Liver (tissue), 9 donors: ENCODE measurements around the gene SASH1. TPM values are rescaled to one million over a fixed set of nuclear protein-coding genes. Genes with fewer than 3 reads are reported as not detected.

Source experiments
- DNase-seq: peaks from one replicate; pipeline ENCODE4 v3.0.0-alpha.2; 2017; ENCODE audit warnings: low spot score
- H3K27ac ChIP-seq, 2 donors: one replicate each; pipeline ENCODE4 v1.7.0; 2013; ENCODE audit warnings: inconsistent platforms in 2 of 2, low read length in 2 of 2, control low read depth in 1 of 2, low read depth in 1 of 2, mild to moderate bottlenecking in 1 of 2
- H3K27me3 ChIP-seq, 4 donors: one replicate each; pipeline versions ENCODE4 v1.6.1 to v1.7.0; 2013; ENCODE audit warnings: low read length in 3 of 4, inconsistent platforms in 1 of 4, mild to moderate bottlenecking in 1 of 4, moderate library complexity in 1 of 4; ENCODE audit not compliant: control insufficient read depth in 4 of 4, insufficient read depth in 4 of 4
- H3K36me3 ChIP-seq, 4 donors: one replicate each; pipeline versions ENCODE4 v1.6.1 to v1.7.0; 2013; ENCODE audit warnings: low read length in 3 of 4, mild to moderate bottlenecking in 3 of 4, low read depth in 1 of 4, moderate library complexity in 1 of 4; ENCODE audit not compliant: control insufficient read depth in 4 of 4, insufficient read depth in 3 of 4
- H3K4me1 ChIP-seq, 4 donors: one replicate each; pipeline versions ENCODE4 v1.6.1 to v1.7.0; 2013; ENCODE audit warnings: low read length in 3 of 4, mild to moderate bottlenecking in 3 of 4, moderate library complexity in 1 of 4; ENCODE audit not compliant: control insufficient read depth in 4 of 4, insufficient read depth in 4 of 4
- H3K4me3 ChIP-seq, 3 donors: one replicate each; pipeline versions ENCODE4 v1.6.1 to v1.7.0; 2013; ENCODE audit warnings: low read length in 3 of 3, control low read depth in 1 of 3, low read depth in 1 of 3, mild to moderate bottlenecking in 1 of 3
- H3K9ac ChIP-seq, 2 donors: one replicate each; pipeline ENCODE4 v1.7.0; 2013; ENCODE audit warnings: low read length in 2 of 2, mild to moderate bottlenecking in 2 of 2, moderate library complexity in 2 of 2, control low read depth in 1 of 2, low read depth in 1 of 2
- H3K9me3 ChIP-seq, 4 donors: one replicate each; pipeline versions ENCODE4 v1.6.1 to v1.7.0; 2013; ENCODE audit warnings: low read length in 3 of 4; ENCODE audit not compliant: control insufficient read depth in 4 of 4
- EGR1 ChIP-seq, 2 donors: IDR thresholded peaks; 2 replicates each; pipeline ENCODE4 v1.6.1; 2016 to 2018; ENCODE audit warnings: antibody characterized with exemption in 2 of 2, low read depth in 2 of 2
- FOXA1 ChIP-seq: IDR thresholded peaks from 2 replicates; pipeline ENCODE4 v1.6.1; 2016; ENCODE audit warnings: antibody characterized with exemption
- GABPA ChIP-seq, 2 donors: IDR thresholded peaks in 1 of 2; conservative IDR thresholded peaks in 1 of 2; 2 replicates each; pipeline ENCODE4 v1.6.1; 2016; ENCODE audit warnings: antibody characterized with exemption in 2 of 2, mild to moderate bottlenecking in 1 of 2, moderate library complexity in 1 of 2
- HNF4A ChIP-seq, 2 donors: conservative IDR thresholded peaks; 2 replicates each; pipeline ENCODE4 v1.6.1; 2016; ENCODE audit warnings: antibody characterized with exemption in 2 of 2, mild to moderate bottlenecking in 2 of 2
- HNF4G ChIP-seq: IDR thresholded peaks from 2 replicates; pipeline ENCODE4 v1.6.1; 2016; ENCODE audit warnings: antibody characterized with exemption
- JUND ChIP-seq, 2 donors: IDR thresholded peaks; 2 replicates each; pipeline ENCODE4 v1.6.1; 2016; ENCODE audit warnings: antibody characterized with exemption in 2 of 2
- NR2F2 ChIP-seq: IDR thresholded peaks from 2 replicates; pipeline ENCODE4 v1.6.1; 2016; ENCODE audit warnings: antibody characterized with exemption
- RAD21 ChIP-seq, 2 donors: IDR thresholded peaks; 2 replicates each; pipeline ENCODE4 v1.6.1; 2016; ENCODE audit warnings: antibody characterized with exemption in 2 of 2, mild to moderate bottlenecking in 2 of 2
- RXRA ChIP-seq, 2 donors: IDR thresholded peaks; 2 replicates each; pipeline ENCODE4 v1.6.1; 2017 to 2018; ENCODE audit warnings: antibody characterized with exemption in 2 of 2, mild to moderate bottlenecking in 1 of 2
- SP1 ChIP-seq: IDR thresholded peaks from 2 replicates; pipeline ENCODE4 v1.6.1; 2018; ENCODE audit warnings: antibody characterized with exemption, mild to moderate bottlenecking
- TAF1 ChIP-seq: conservative IDR thresholded peaks from 2 replicates; pipeline ENCODE4 v1.6.1; 2016; ENCODE audit warnings: antibody characterized with exemption, mild to moderate bottlenecking
- YY1 ChIP-seq: IDR thresholded peaks from 2 replicates; pipeline ENCODE4 v1.6.1; 2016; ENCODE audit warnings: antibody characterized with exemption, mild to moderate bottlenecking
- WGBS: extraction: QIAGEN DNeasy Blood & Tissue Kit; methylation state at CpG from one replicate; pipeline ENCODE4 v1.1.7; 2013; 5-methylcytosine and 5-hydroxymethylcytosine counted together
- polyA plus RNA-seq, 2 donors: library from polyadenylated mRNA; stranded (reverse) in 1 of 2; unstranded in 1 of 2; fragments of 200-250 nt in 1 of 2; fragments of >200 nt in 1 of 2; fragmentation: Nextera tagmentation in 1 of 2; extraction: Ambion mirVana in 1 of 2; gene quantifications; one replicate each; pipeline versions ENCODE4 v1.2.1 to v1.2.3, GENCODE V29; 2013 to 2015
- total RNA-seq, 2 donors: library from RNA; depleted of rRNA; stranded (reverse); fragments of >200 nt; gene quantifications; one replicate each; pipeline ENCODE4 v1.2.3, GENCODE V29; 2014
- TF ChIP-seq, protein P1 (sequence below): IDR thresholded peaks from 2 replicates; pipeline ENCODE4 v1.6.1; 2016; ENCODE audit warnings: antibody characterized with exemption
- TF ChIP-seq, protein P2 (sequence below): fragments of 150-350 bp; IDR thresholded peaks from 2 replicates; pipeline ENCODE4 v1.5.1; 2017; ENCODE audit warnings: improper control_type of control experiment, low read depth, low read length; ENCODE audit not compliant: missing input control
- TF ChIP-seq, protein P3 (sequence below): IDR thresholded peaks from 2 replicates; pipeline ENCODE4 v1.6.1; 2016; ENCODE audit warnings: antibody characterized with exemption
- donor health status: healthy.
- donor health status: healthy.
- donor health status: healthy.
- donor health status: healthy.
- donor health status: healthy.

SASH1 gene
- total and polyA plus RNA-seq, 4 donors = 3.5 to 16.4 (median 7.6) TPM

DNA sequence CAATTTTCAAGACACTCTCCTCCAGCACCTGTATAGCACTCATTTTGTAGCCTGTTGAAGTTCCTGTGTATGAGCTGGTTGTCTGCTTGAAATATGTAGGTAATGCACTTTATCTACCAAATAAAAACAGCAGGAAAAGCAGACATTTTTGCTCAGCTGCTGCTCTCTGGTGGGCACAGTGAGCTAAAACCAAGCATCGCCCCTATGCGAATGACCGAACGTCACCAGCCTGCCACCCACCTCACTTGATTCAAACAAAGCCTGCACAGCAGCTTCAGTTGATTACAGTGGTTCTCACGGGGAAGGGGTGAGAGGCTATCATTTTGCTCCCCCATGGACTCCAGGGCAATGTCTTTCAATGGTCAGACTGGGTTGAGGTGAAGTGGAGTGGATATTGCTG, 185.7 kb downstream of the SASH1 start:
- TF ChIP-seq, protein P1, sequence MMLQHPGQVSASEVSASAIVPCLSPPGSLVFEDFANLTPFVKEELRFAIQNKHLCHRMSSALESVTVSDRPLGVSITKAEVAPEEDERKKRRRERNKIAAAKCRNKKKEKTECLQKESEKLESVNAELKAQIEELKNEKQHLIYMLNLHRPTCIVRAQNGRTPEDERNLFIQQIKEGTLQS = no peak
- TF ChIP-seq, protein P2, sequence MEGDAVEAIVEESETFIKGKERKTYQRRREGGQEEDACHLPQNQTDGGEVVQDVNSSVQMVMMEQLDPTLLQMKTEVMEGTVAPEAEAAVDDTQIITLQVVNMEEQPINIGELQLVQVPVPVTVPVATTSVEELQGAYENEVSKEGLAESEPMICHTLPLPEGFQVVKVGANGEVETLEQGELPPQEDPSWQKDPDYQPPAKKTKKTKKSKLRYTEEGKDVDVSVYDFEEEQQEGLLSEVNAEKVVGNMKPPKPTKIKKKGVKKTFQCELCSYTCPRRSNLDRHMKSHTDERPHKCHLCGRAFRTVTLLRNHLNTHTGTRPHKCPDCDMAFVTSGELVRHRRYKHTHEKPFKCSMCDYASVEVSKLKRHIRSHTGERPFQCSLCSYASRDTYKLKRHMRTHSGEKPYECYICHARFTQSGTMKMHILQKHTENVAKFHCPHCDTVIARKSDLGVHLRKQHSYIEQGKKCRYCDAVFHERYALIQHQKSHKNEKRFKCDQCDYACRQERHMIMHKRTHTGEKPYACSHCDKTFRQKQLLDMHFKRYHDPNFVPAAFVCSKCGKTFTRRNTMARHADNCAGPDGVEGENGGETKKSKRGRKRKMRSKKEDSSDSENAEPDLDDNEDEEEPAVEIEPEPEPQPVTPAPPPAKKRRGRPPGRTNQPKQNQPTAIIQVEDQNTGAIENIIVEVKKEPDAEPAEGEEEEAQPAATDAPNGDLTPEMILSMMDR = no peak
- no peak for TF ChIP-seq TAF1
- no peak for TF ChIP-seq NR2F2
- no peak for TF ChIP-seq YY1
- Histone ChIP-seq H3K27ac (no peak overlapping the region), H3K9me3 (no peaks in the 10 kb centered on the region), H3K4me3 (no peak overlapping the region), H3K9ac (no peak overlapping the region), H3K27me3 (no peaks in the 10 kb centered on the region), H3K36me3 (peaks cover 3 to 21% (median 19%) of the 10 kb centered on the region in 4 donors), H3K4me1 (no peaks in the 10 kb centered on the region)
- no peak for DNase-seq
- WGBS = 73% methylated on average over 5 of the region's 5 CpGs

DNA sequence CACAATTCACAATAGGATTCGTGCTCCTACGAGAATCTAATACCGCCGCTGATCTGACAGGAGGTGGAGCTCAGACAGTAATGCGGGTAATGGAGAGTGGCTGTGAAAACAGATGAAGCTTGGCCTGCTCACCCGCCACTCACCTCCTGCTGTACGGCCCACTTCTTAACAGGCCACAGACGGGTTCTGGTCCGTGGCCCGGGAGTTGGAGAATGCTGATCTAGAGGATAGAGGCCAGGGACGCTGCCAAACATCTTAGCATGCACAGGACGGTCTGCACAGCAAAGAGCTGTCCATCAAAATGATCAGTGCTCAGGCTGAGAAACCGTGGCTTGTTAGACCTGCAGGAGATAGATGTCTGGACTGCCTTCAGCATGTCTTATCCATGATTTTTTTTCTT, 186.4 kb downstream of the SASH1 start:
- no peak overlapping the region for H3K9ac ChIP-seq

DNA sequence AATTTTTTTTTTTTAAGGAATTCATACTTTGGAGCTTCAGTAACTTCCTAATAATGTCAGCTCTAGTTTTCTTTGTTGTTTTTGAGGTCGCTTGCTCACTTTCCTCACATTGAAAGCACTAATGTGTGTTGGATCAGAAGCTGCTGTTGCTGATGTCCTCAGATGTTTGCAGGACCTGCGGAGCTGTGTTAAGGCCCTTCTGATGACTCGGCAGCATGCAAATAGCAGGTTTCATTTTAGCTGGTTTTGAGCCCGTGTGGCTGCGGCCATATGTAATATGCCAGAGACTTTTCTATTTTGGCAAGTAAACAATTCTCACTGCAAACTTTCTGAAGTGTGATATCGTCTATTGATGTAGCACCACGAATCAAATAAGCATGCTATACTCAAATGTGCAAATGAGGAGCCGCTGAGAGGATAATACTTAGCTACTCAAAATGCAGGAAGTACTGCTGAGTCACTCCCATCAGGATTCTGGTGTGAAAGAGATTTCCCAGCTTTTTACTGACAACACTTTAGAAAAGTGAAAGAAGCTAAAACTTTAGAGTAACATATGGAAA, 187.8 kb downstream of the SASH1 start:
- no peak overlapping the region for H3K9ac ChIP-seq
- no peaks in the 10 kb centered on the region for H3K4me1 ChIP-seq
- no peaks in the 10 kb centered on the region for H3K27me3 ChIP-seq
- peaks cover 5 to 39% (median 37%) of the 10 kb centered on the region in 4 donors for H3K36me3 ChIP-seq
- TF ChIP-seq YY1 (no peak), RAD21 (IDR thresholded peaks at IDR 0.05) (no peak), HNF4G (no peak), FOXA1 (no peak), SP1 (no peak), TAF1 (no peak), GABPA (IDR thresholded peaks at IDR 0.05 in 1 of 2, conservative IDR thresholded peaks at IDR 0.05 in 1 of 2) (no peak), NR2F2 (no peak)
- TF ChIP-seq, protein P3, sequence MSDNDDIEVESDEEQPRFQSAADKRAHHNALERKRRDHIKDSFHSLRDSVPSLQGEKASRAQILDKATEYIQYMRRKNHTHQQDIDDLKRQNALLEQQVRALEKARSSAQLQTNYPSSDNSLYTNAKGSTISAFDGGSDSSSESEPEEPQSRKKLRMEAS = no peak
- no peak for DNase-seq
- H3K27ac ChIP-seq = no peak overlapping the region
- 61% methylated on average over 8 of the region's 8 CpGs for WGBS
- H3K4me3 ChIP-seq = no peak overlapping the region
- no peaks in the 10 kb centered on the region for H3K9me3 ChIP-seq

More for the DNA sequence above, 186.4 kb downstream of the SASH1 start:
- 95% methylated on average over 13 of the region's 13 CpGs for WGBS
- no peaks in the 10 kb centered on the region for H3K27me3 ChIP-seq
- no peak overlapping the region for H3K4me3 ChIP-seq
- H3K27ac ChIP-seq = no peak overlapping the region
- DNase-seq = no peak
- H3K4me1 ChIP-seq = no peaks in the 10 kb centered on the region
- H3K9me3 ChIP-seq = no peaks in the 10 kb centered on the region
- peaks cover 5 to 25% (median 25%) of the 10 kb centered on the region in 4 donors for H3K36me3 ChIP-seq
- TF ChIP-seq, protein P3 = no peak
- TF ChIP-seq HNF4A (conservative IDR thresholded peaks at IDR 0.05) (no peak), GABPA (IDR thresholded peaks at IDR 0.05 in 1 of 2, conservative IDR thresholded peaks at IDR 0.05 in 1 of 2) (no peak), JUND (IDR thresholded peaks at IDR 0.05) (no peak), RAD21 (IDR thresholded peaks at IDR 0.05) (no peak), EGR1 (IDR thresholded peaks at IDR 0.05; ENCODE audit: low read depth in 2 of 2) (no peak), RXRA (IDR thresholded peaks at IDR 0.05) (no peak)
- TF ChIP-seq, protein P2 = no peak
- TF ChIP-seq, protein P1 = no peak
